Right lobe of liver (tissue), 4 donors: ENCODE results near the gene CMTM7.

ENCODE experiments used
- POLR2A ChIP-seq: fragments of 450-650 bp; IDR thresholded peaks from one replicate; pipeline ENCODE4 v1.6.1; 2017; ENCODE audit warnings: antibody characterized with exemption, mild to moderate bottlenecking
- TF ChIP-seq, protein P1 (sequence below), 4 donors: fragments of 200-600 bp in 3 of 4; fragments of 450-650 bp in 1 of 4; IDR thresholded peaks; one replicate each; pipeline versions ENCODE4 v1.5.1 to v1.8.0; 2016 to 2022; ENCODE audit warnings: antibody characterized with exemption in 4 of 4, mild to moderate bottlenecking in 2 of 4
- donor health status: DM: no; HTN: no; CAD: no.
- donor health status: DM: no; HTN: no; CAD: no.
- donor health status: DM: no; HTN: yes; CAD: no.

- TF ChIP-seq, protein P1, sequence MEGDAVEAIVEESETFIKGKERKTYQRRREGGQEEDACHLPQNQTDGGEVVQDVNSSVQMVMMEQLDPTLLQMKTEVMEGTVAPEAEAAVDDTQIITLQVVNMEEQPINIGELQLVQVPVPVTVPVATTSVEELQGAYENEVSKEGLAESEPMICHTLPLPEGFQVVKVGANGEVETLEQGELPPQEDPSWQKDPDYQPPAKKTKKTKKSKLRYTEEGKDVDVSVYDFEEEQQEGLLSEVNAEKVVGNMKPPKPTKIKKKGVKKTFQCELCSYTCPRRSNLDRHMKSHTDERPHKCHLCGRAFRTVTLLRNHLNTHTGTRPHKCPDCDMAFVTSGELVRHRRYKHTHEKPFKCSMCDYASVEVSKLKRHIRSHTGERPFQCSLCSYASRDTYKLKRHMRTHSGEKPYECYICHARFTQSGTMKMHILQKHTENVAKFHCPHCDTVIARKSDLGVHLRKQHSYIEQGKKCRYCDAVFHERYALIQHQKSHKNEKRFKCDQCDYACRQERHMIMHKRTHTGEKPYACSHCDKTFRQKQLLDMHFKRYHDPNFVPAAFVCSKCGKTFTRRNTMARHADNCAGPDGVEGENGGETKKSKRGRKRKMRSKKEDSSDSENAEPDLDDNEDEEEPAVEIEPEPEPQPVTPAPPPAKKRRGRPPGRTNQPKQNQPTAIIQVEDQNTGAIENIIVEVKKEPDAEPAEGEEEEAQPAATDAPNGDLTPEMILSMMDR (IDR thresholded peaks at IDR 0.05): no peak
- TF ChIP-seq POLR2A: peak; percentile 53
Observed at GRCh38 chr3:32401556-32402081, 10.0 kb downstream of the CMTM7 start.
